Activated T-cell treated with anti-CD3 and anti-CD28 coated beads, Interleukin-2, amount 50 U/mL, for 4 hours (primary cell): ENCODE measurements around the gene CD86. TPM values are rescaled to one million over a fixed set of nuclear protein-coding genes. Genes with fewer than 3 reads are reported as not detected.

Source experiments
- ATAC-seq, 2 donors: fragments of 200-7000 bp; cut with Tn5 transposase; one replicate each; pipeline ENCODE4 v1.10.0; 2021
- DNase-seq: peaks from one replicate; pipeline ENCODE4 v3.0.0-alpha.2; 2020
- H3K27me3 Mint-ChIP-seq: one replicate; pipeline ENCODE4 v1.8.0; 2021; ENCODE audit warnings: low read depth, mixed read lengths
- H3K36me3 Mint-ChIP-seq: one replicate; pipeline ENCODE4 v1.8.0; 2022; ENCODE audit warnings: mixed read lengths; ENCODE audit not compliant: insufficient read depth
- H3K4me1 Mint-ChIP-seq: one replicate; pipeline ENCODE4 v1.8.0; 2021; ENCODE audit warnings: low read depth, mixed read lengths
- H3K4me3 Mint-ChIP-seq: one replicate; pipeline ENCODE4 v1.8.0; 2021; ENCODE audit warnings: mild to moderate bottlenecking, moderate library complexity, mixed read lengths
- H3K9me3 Mint-ChIP-seq: one replicate; pipeline ENCODE4 v1.8.0; 2021; ENCODE audit warnings: mixed read lengths
- total RNA-seq, 3 donors: library from RNA; stranded (reverse); gene quantifications; one replicate each; pipeline ENCODE4 v1.2.1, GENCODE V29; 2021

CD86 gene, protein sequence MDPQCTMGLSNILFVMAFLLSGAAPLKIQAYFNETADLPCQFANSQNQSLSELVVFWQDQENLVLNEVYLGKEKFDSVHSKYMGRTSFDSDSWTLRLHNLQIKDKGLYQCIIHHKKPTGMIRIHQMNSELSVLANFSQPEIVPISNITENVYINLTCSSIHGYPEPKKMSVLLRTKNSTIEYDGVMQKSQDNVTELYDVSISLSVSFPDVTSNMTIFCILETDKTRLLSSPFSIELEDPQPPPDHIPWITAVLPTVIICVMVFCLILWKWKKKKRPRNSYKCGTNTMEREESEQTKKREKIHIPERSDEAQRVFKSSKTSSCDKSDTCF
- 1 to 10 TPM; 1.8 to 4.7 (median 2.0) TPM for total RNA-seq

GRCh38 chr3:122055215-122055614 is at the start of gene CD86:
TSS of gene CD86 (plus strand) at chr3:122055362. CDS start at chr3:122055490, 128 bp downstream.
- DNase-seq, result no peak
- H3K9me3 Mint-ChIP-seq, result no peaks in the 10 kb centered on the region
- H3K36me3 Mint-ChIP-seq, result no peaks in the 10 kb centered on the region
- H3K4me3 Mint-ChIP-seq, result peak within 1 kb of the TSS; percentile 14
- H3K4me1 Mint-ChIP-seq, result no peaks in the 10 kb centered on the region
- ATAC-seq, result peak in 1 of 2 donors; percentile 40
- H3K27me3 Mint-ChIP-seq, result peaks cover 36% of the 10 kb centered on the region

GRCh38 chr3:122006267-122006666 is 48.9 kb upstream of the CD86 start:
- H3K36me3 Mint-ChIP-seq, result no peaks in the 10 kb centered on the region
- ATAC-seq (no peak), DNase-seq (no peak)
- H3K27me3 Mint-ChIP-seq, result peaks cover 19% of the 10 kb centered on the region
- no peaks in the 10 kb centered on the region for H3K9me3 Mint-ChIP-seq
- H3K4me1 Mint-ChIP-seq, result peaks cover 13% of the 10 kb centered on the region
- no peak overlapping the region for H3K4me3 Mint-ChIP-seq

DNA sequence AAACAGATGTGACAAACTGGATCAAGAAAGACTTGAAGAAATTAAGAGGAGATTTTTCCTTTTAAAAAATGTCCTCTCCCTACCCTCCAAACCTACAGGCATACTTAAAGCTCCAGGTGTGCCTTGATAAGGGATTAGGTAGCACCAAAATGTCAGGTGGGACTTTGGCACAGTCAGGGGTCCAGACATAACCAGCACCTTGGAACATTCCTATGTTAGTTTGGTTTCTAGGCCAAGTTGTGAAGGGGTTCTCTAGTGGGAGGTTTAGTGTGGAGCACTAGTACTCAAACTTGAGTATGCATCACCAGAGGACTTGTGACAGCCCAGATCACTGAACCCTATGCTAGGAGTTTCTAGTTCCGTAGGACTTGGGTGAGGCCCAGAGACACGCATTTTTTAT is 47.0 kb upstream of the CD86 start:
- Mint-ChIP-seq H3K4me1 (peaks cover 9% of the 10 kb centered on the region), H3K4me3 (no peak overlapping the region), H3K27me3 (peaks cover 9% of the 10 kb centered on the region), H3K9me3 (no peaks in the 10 kb centered on the region), H3K36me3 (no peaks in the 10 kb centered on the region)
- ATAC-seq (no peak), DNase-seq (no peak)

DNA sequence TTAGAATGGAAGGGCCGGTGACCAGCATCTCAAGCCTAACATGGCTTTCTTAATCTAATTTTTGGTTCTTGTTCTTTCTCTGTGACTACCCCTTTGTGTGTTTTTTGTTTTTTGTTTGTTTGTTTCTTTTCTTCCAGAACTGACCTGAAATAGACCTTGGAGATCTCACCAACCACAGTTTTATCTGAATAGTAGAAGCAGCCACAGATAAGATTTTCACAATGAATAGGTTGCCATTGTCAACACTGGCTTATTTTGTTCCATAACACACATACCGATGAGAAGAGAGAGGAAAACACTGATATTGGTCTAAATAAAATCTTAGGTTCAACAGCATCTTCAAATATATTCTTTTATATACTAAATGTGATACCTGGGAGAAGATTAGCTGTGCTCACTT is 44.7 kb upstream of the CD86 start:
- H3K27me3 Mint-ChIP-seq, result no peaks in the 10 kb centered on the region
- H3K4me1 Mint-ChIP-seq, result peaks cover 2% of the 10 kb centered on the region
- no peaks in the 10 kb centered on the region for H3K9me3 Mint-ChIP-seq
- no peaks in the 10 kb centered on the region for H3K36me3 Mint-ChIP-seq
- no peak for DNase-seq
- H3K4me3 Mint-ChIP-seq, result no peak overlapping the region
- no peak for ATAC-seq

GRCh38 chr3:122011396-122011795 is 43.8 kb upstream of the CD86 start:
- ATAC-seq, result no peak
- Mint-ChIP-seq H3K36me3 (no peaks in the 10 kb centered on the region), H3K4me3 (no peak overlapping the region), H3K4me1 (peaks cover 2% of the 10 kb centered on the region), H3K9me3 (peaks cover 5% of the 10 kb centered on the region), H3K27me3 (peaks cover 5% of the 10 kb centered on the region)
- no peak for DNase-seq

- Mint-ChIP-seq H3K36me3 (no peaks in the 10 kb centered on the region), H3K4me1 (peaks cover 2% of the 10 kb centered on the region), H3K4me3 (no peak overlapping the region), H3K27me3 (peaks cover 5% of the 10 kb centered on the region), H3K9me3 (peaks cover 5% of the 10 kb centered on the region)
- no peak for DNase-seq
- ATAC-seq, result no peak
Measured at GRCh38 chr3:122012821-122013220, 42.3 kb upstream of the CD86 start.

DNA sequence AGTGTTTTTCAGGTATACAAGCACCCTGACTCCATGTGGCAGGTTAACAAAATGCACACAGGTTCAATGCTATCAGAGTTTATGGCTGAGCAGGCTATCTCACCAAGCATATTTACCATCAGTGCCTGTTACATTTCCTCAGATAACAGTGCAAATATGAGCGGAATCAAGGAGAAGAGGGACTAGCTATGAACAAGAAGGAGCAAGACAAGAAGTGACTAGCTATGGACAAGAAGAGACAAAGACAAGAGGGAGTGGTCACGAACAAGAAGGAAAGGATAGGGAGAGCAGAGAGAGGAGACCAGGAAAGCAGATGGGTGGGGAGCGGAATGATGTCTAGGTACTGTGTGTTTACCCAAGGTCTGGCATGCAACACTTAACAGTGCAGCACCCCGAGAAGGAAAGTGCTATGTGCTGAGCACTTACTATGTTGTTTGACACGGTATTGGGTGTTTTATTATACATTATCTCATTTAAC is 41.7 kb upstream of the CD86 start:
- ATAC-seq, result no peak
- H3K36me3 Mint-ChIP-seq, result no peaks in the 10 kb centered on the region

GRCh38 chr3:122014741-122015140 is 40.4 kb upstream of the CD86 start:
- ATAC-seq (peak; percentile 62 to 88), DNase-seq (no peak)
- peaks cover 5% of the 10 kb centered on the region for H3K9me3 Mint-ChIP-seq
- H3K27me3 Mint-ChIP-seq, result peaks cover 13% of the 10 kb centered on the region
- no peak overlapping the region for H3K4me3 Mint-ChIP-seq
- peaks cover 2% of the 10 kb centered on the region for H3K4me1 Mint-ChIP-seq
- H3K36me3 Mint-ChIP-seq, result no peaks in the 10 kb centered on the region

More for the DNA sequence above, 41.7 kb upstream of the CD86 start:
- H3K4me1 Mint-ChIP-seq, result peaks cover 2% of the 10 kb centered on the region
- no peak for DNase-seq
- H3K9me3 Mint-ChIP-seq, result peaks cover 5% of the 10 kb centered on the region
- H3K27me3 Mint-ChIP-seq, result peaks cover 8% of the 10 kb centered on the region
- no peak overlapping the region for H3K4me3 Mint-ChIP-seq

DNA sequence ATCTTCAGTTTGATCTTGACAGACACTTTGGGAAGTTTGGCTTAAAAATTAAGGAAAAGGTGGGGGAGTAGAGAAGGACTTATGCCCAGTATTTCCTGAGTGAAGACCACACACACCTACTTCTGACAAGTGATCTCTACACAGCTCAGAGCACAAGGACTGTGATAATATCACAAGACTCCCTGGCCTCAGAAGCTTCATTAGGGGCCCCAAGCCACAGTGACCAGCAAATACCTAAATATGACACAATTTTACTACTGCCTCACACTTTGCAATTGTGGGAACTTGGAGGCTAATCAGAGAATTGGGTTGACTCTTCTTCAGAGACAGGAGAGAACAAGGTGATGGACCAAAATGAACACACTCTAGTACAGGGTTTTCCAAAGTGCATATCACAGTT is 35.7 kb upstream of the CD86 start:
- DNase-seq, result no peak
- peaks cover 5% of the 10 kb centered on the region for H3K4me1 Mint-ChIP-seq
- H3K9me3 Mint-ChIP-seq, result peaks cover 5% of the 10 kb centered on the region
- no peak overlapping the region for H3K4me3 Mint-ChIP-seq
- peaks cover 37% of the 10 kb centered on the region for H3K27me3 Mint-ChIP-seq
- H3K36me3 Mint-ChIP-seq, result no peaks in the 10 kb centered on the region
- ATAC-seq, result no peak

- DNase-seq, result no peak
- peaks cover 1% of the 10 kb centered on the region for H3K9me3 Mint-ChIP-seq
- H3K4me1 Mint-ChIP-seq, result peaks cover 3% of the 10 kb centered on the region
- H3K27me3 Mint-ChIP-seq, result peaks cover 33% of the 10 kb centered on the region
- no peak overlapping the region for H3K4me3 Mint-ChIP-seq
- no peak for ATAC-seq
- H3K36me3 Mint-ChIP-seq, result no peaks in the 10 kb centered on the region
Measured at GRCh38 chr3:122021037-122021436, 34.1 kb upstream of the CD86 start.

GRCh38 chr3:122021811-122022401 is 33.3 kb upstream of the CD86 start, which contains the start of gene ILDR1:
TSS of gene ILDR1 (minus strand) at chr3:122022247. CDS start at chr3:122022077, 170 bp downstream.
- DNase-seq, result no peak
- ATAC-seq, result peak in 1 of 2 donors; percentile 51
- peaks cover 31% of the 10 kb centered on the region for H3K27me3 Mint-ChIP-seq

GRCh38 chr3:122023335-122023910 is 31.7 kb upstream of the CD86 start:
- Mint-ChIP-seq H3K4me1 (peaks cover 3% of the 10 kb centered on the region), H3K4me3 (no peak overlapping the region), H3K9me3 (no peaks in the 10 kb centered on the region), H3K36me3 (no peaks in the 10 kb centered on the region), H3K27me3 (peaks cover 29% of the 10 kb centered on the region)
- ATAC-seq (no peak), DNase-seq (no peak)

More at GRCh38 chr3:122021811-122022401, 33.3 kb upstream of the CD86 start, which contains the start of gene ILDR1:
- peaks cover 3% of the 10 kb centered on the region for H3K4me1 Mint-ChIP-seq
- no peaks in the 10 kb centered on the region for H3K36me3 Mint-ChIP-seq
- no peaks in the 10 kb centered on the region for H3K9me3 Mint-ChIP-seq
- H3K4me3 Mint-ChIP-seq, result peak within 1 kb of the TSS; percentile 25

- DNase-seq (no peak), ATAC-seq (no peak)
- Mint-ChIP-seq H3K27me3 (peaks cover 24% of the 10 kb centered on the region), H3K4me3 (no peak overlapping the region), H3K36me3 (no peaks in the 10 kb centered on the region), H3K9me3 (no peaks in the 10 kb centered on the region), H3K4me1 (peaks cover 3% of the 10 kb centered on the region)
Measured at GRCh38 chr3:122024800-122025199, 30.4 kb upstream of the CD86 start.

GRCh38 chr3:122025296-122025695 is 29.9 kb upstream of the CD86 start:
- ATAC-seq (no peak), DNase-seq (no peak)
- H3K4me1 Mint-ChIP-seq, result peaks cover 4% of the 10 kb centered on the region
- H3K36me3 Mint-ChIP-seq, result no peaks in the 10 kb centered on the region
- H3K4me3 Mint-ChIP-seq, result no peak overlapping the region
- peaks cover 20% of the 10 kb centered on the region for H3K27me3 Mint-ChIP-seq
- H3K9me3 Mint-ChIP-seq, result no peaks in the 10 kb centered on the region
